ENCODE data around the gene OSBPL5. TPM values are rescaled to one million over a fixed set of nuclear protein-coding genes. Genes with fewer than 3 reads are reported as not detected.

The OSBPL5 gene
- total and polyA plus RNA-seq, 9 of the 15 experiments (the other 6 are each of a cell fraction or from before 2014, with no cell fraction given), result 0.06 to 14.8 (median 3.2) TPM

GRCh38 chr11:3057069-3057963 lies 107.8 kb downstream of the OSBPL5 start, which contains the start of gene CARS1 (continued):
- TF ChIP-seq E2F6 (IDR thresholded peaks at IDR 0.05; ENCODE audit: borderline replicate concordance in 1 of 2, extremely low read depth in 1 of 2, insufficient read depth in 1 of 2, insufficient read length in 1 of 2, low read depth in 1 of 2, low read length in 1 of 2, poor library complexity in 1 of 2, severe bottlenecking in 1 of 2) (peak; percentile 46 to 64), OTX1 (CRISPR knock-in tag; IDR thresholded peaks at IDR 0.05) (no peak), POU5F1 (IDR thresholded peaks at IDR 0.05; ENCODE audit: borderline replicate concordance, low read depth, low read length, partially characterized antibody) (peak; percentile 29), POLR2AphosphoS2 (IDR thresholded peaks at IDR 0.05; ENCODE audit: low read length) (peak; percentile 74; the same call in 1 of the 2 replicates), MTA3 (IDR thresholded peaks at IDR 0.05; ENCODE audit: borderline replicate concordance) (0 out of 2 replicates have a peak, but pooled peaks have one; percentile 53), ELF4 (CRISPR knock-in tag; IDR thresholded peaks at IDR 0.05) (0 out of 2 replicates have a peak, but pooled peaks have one; percentile 68), SAP30 (IDR thresholded peaks at IDR 0.05; ENCODE audit: borderline replicate concordance, insufficient read depth, low read depth, low read length, poor library complexity, severe bottlenecking) (peak; percentile 95), SMAD4 (CRISPR knock-in tag; conservative IDR thresholded peaks at IDR 0.05) (peak; percentile 68), PHF8 (IDR thresholded peaks at IDR 0.05; ENCODE audit: borderline replicate concordance, low read length) (peak; percentile 82), E2F3 (CRISPR knock-in tag; IDR thresholded peaks at IDR 0.05) (peak; percentile 57; the same call in 1 of the 2 replicates), L3MBTL2 (IDR thresholded peaks at IDR 0.05) (peak; percentile 82), ZNF766 (CRISPR knock-in tag; conservative IDR thresholded peaks at IDR 0.05) (no peak), SP1 (CRISPR knock-in tag; IDR thresholded peaks at IDR 0.05) (peak; percentile 59; the same call in 1 of the 2 replicates), ZNF24 (IDR thresholded peaks at IDR 0.05) (no peak), IRF9 (tag; IDR thresholded peaks at IDR 0.05) (0 out of 2 replicates have a peak, but pooled peaks have one; percentile 40), ETV6 (IDR thresholded peaks at IDR 0.05; ENCODE audit: borderline replicate concordance in 1 of 2, low read depth in 2 of 2, low read length in 1 of 2) (peak; percentile 1 to 69; a peak in 1 of 4 replicates), ETV6 (CRISPR knock-in tag; IDR thresholded peaks at IDR 0.05; ENCODE audit: borderline replicate concordance) (no peak), TAF15 (IDR thresholded peaks at IDR 0.05; ENCODE audit: low read depth, low read length) (no peak), MXD1 (CRISPR knock-in tag; IDR thresholded peaks at IDR 0.05; ENCODE audit: borderline replicate concordance, poor library complexity, severe bottlenecking) (peak; percentile 30), GMEB1 (CRISPR knock-in tag; IDR thresholded peaks at IDR 0.05) (peak; percentile 71), FOXA3 (CRISPR knock-in tag; conservative IDR thresholded peaks at IDR 0.05 in 1 of 2, IDR thresholded peaks at IDR 0.05 in 1 of 2) (no peak)
